ENCODE measurements around the gene TP53BP2.

TP53BP2 gene

GRCh38 chr1:223730479-223731132 lies 115.1 kb downstream of the TP53BP2 start:
- Histone ChIP-seq H3K27ac (no peak overlapping the region), H3K36me3 (no peaks in the 10 kb centered on the region), H3K27me3 (ENCODE audit: insufficient read depth, low read depth, severe bottlenecking) (no peaks in the 10 kb centered on the region)

GRCh38 chr1:223729906-223730305 lies 115.8 kb downstream of the TP53BP2 start:
- no peaks in the 10 kb centered on the region for H3K27me3 ChIP-seq (ENCODE audit: insufficient read depth, low read depth, severe bottlenecking)
- TF ChIP-seq CTCF (IDR thresholded peaks at IDR 0.05; ENCODE audit: low read depth, low read length) = no peak
- H3K36me3 ChIP-seq = no peaks in the 10 kb centered on the region
- DNase-seq = no peak
- no peak overlapping the region for H3K27ac ChIP-seq
- H3K9me3 ChIP-seq (ENCODE audit: severe bottlenecking) = no peaks in the 10 kb centered on the region
- H3K4me3 ChIP-seq (ENCODE audit: low read depth, low read length) = no peak overlapping the region

More at GRCh38 chr1:223730479-223731132, 115.1 kb downstream of the TP53BP2 start:
- no peak for DNase-seq
- TF ChIP-seq CTCF (IDR thresholded peaks at IDR 0.05; ENCODE audit: low read depth, low read length) = no peak
- Histone ChIP-seq H3K9me3 (ENCODE audit: severe bottlenecking) (no peaks in the 10 kb centered on the region), H3K4me3 (ENCODE audit: low read depth, low read length) (no peak overlapping the region)

All from WERI-Rb-1 (cell line).